ENCODE measurements around the gene RCAN1. TPM values are rescaled to one million over a fixed set of nuclear protein-coding genes. Genes with fewer than 3 reads are reported as not detected.

The RCAN1 gene
- total RNA-seq, 1 donor from 2014 or later: 61.5 TPM

GRCh38 chr21:34604556-34604955, 10.4 kb downstream of the RCAN1 start:
- no peaks in the 10 kb centered on the region for H3K36me3 Mint-ChIP-seq (ENCODE audit: unreplicated experiment)
- DNase-seq (ENCODE audit: extremely low spot score, unreplicated experiment): no peak
- TF ChIP-seq, protein P1, sequence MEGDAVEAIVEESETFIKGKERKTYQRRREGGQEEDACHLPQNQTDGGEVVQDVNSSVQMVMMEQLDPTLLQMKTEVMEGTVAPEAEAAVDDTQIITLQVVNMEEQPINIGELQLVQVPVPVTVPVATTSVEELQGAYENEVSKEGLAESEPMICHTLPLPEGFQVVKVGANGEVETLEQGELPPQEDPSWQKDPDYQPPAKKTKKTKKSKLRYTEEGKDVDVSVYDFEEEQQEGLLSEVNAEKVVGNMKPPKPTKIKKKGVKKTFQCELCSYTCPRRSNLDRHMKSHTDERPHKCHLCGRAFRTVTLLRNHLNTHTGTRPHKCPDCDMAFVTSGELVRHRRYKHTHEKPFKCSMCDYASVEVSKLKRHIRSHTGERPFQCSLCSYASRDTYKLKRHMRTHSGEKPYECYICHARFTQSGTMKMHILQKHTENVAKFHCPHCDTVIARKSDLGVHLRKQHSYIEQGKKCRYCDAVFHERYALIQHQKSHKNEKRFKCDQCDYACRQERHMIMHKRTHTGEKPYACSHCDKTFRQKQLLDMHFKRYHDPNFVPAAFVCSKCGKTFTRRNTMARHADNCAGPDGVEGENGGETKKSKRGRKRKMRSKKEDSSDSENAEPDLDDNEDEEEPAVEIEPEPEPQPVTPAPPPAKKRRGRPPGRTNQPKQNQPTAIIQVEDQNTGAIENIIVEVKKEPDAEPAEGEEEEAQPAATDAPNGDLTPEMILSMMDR (IDR thresholded peaks at IDR 0.05): no peak

GRCh38 chr21:34603710-34604057, 11.2 kb downstream of the RCAN1 start:
- no peak for DNase-seq (ENCODE audit: extremely low spot score, unreplicated experiment)
- H3K27me3 Mint-ChIP-seq (ENCODE audit: unreplicated experiment): peaks cover 2% of the 10 kb centered on the region
- no peaks in the 10 kb centered on the region for H3K36me3 Mint-ChIP-seq (ENCODE audit: unreplicated experiment)
- H3K9me3 Mint-ChIP-seq (ENCODE audit: unreplicated experiment): no peaks in the 10 kb centered on the region
- TF ChIP-seq, protein P1 (IDR thresholded peaks at IDR 0.05): no peak
- no peaks in the 10 kb centered on the region for H3K4me1 Mint-ChIP-seq (ENCODE audit: unreplicated experiment)
- no peak overlapping the region for H3K27ac Mint-ChIP-seq (ENCODE audit: unreplicated experiment)
- H3K4me3 Mint-ChIP-seq (ENCODE audit: unreplicated experiment): no peak overlapping the region

More at GRCh38 chr21:34604556-34604955, 10.4 kb downstream of the RCAN1 start:
- Mint-ChIP-seq H3K27ac (ENCODE audit: unreplicated experiment) (no peak overlapping the region), H3K4me1 (ENCODE audit: unreplicated experiment) (no peaks in the 10 kb centered on the region), H3K27me3 (ENCODE audit: unreplicated experiment) (peaks cover 2% of the 10 kb centered on the region), H3K9me3 (ENCODE audit: unreplicated experiment) (no peaks in the 10 kb centered on the region), H3K4me3 (ENCODE audit: unreplicated experiment) (no peak overlapping the region)

- H3K4me1 Mint-ChIP-seq (ENCODE audit: unreplicated experiment): no peaks in the 10 kb centered on the region
- H3K4me3 Mint-ChIP-seq (ENCODE audit: unreplicated experiment): no peak overlapping the region
- no peaks in the 10 kb centered on the region for H3K9me3 Mint-ChIP-seq (ENCODE audit: unreplicated experiment)
- no peak overlapping the region for H3K27ac Mint-ChIP-seq (ENCODE audit: unreplicated experiment)
- H3K36me3 Mint-ChIP-seq (ENCODE audit: unreplicated experiment): no peaks in the 10 kb centered on the region
- H3K27me3 Mint-ChIP-seq (ENCODE audit: unreplicated experiment): peaks cover 2% of the 10 kb centered on the region
- peak; percentile 92 for DNase-seq (ENCODE audit: extremely low spot score, unreplicated experiment)
- TF ChIP-seq, protein P1 (IDR thresholded peaks at IDR 0.05): peak; percentile 89
These were observed 11.8 kb downstream of the RCAN1 start for GRCh38 chr21:34603002-34603709.

- Mint-ChIP-seq H3K36me3 (ENCODE audit: unreplicated experiment) (no peaks in the 10 kb centered on the region), H3K9me3 (ENCODE audit: unreplicated experiment) (no peaks in the 10 kb centered on the region), H3K4me1 (ENCODE audit: unreplicated experiment) (no peaks in the 10 kb centered on the region), H3K4me3 (ENCODE audit: unreplicated experiment) (no peak overlapping the region), H3K27me3 (ENCODE audit: unreplicated experiment) (peaks cover 2% of the 10 kb centered on the region), H3K27ac (ENCODE audit: unreplicated experiment) (no peak overlapping the region)
- DNase-seq (ENCODE audit: extremely low spot score, unreplicated experiment): no peak
- TF ChIP-seq, protein P1 (IDR thresholded peaks at IDR 0.05): no peak
These were observed 12.9 kb downstream of the RCAN1 start for GRCh38 chr21:34602061-34602460.

GRCh38 chr21:34599534-34600101, 15.3 kb downstream of the RCAN1 start:
- Mint-ChIP-seq H3K4me1 (ENCODE audit: unreplicated experiment) (no peaks in the 10 kb centered on the region), H3K9me3 (ENCODE audit: unreplicated experiment) (no peaks in the 10 kb centered on the region), H3K4me3 (ENCODE audit: unreplicated experiment) (no peak overlapping the region), H3K27me3 (ENCODE audit: unreplicated experiment) (peaks cover 2% of the 10 kb centered on the region), H3K36me3 (ENCODE audit: unreplicated experiment) (no peaks in the 10 kb centered on the region), H3K27ac (ENCODE audit: unreplicated experiment) (no peak overlapping the region)
- no peak for DNase-seq (ENCODE audit: extremely low spot score, unreplicated experiment)
- TF ChIP-seq, protein P1 (IDR thresholded peaks at IDR 0.05): no peak

Measured in osteocyte (in vitro differentiated cells).